ENCODE results near the gene OR2C3.
"Not testable (repeated sequence)": the region's sequence is repeated elsewhere in the genome, so short reads cannot be mapped to it uniquely, and the experiment has no call there.

Gene OR2C3

DNA sequence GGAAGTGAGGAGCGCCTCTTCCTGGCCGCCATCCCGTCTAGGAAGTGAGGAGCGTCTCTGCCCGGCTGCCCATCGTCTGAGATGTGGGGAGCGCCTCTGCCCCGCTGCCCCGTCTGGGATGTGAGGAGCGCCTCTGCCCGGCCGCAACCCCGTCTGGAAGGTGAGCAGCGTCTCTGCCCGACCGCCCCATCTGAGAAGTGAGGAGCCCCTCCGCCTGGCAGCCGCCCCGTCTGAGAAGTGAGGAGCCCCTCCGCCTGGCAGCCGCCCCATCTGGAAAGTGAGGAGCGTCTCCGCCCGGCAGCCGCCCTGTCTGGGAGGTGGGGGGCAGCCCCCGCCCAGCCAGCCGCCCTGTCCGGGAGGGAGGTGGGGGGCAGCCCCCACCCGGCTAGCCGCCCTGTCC, 14.4 kb downstream of the OR2C3 start:
- H3K4me3 ChIP-seq, H3K27ac ChIP-seq: not testable (repeated sequence)

DNA sequence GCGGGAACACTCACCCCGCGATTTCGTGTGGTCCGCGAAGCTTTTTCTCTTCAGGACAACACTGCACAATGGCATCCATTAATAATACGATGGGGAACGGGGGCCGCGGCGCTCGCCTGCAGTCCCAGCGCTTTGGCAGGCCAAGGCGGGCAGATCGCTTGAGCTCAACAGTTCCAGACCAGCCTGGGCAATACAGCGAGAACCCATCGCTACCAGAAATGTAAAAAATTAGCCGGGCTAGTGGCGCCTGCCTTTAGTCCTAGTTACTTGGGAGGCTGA, 17.7 kb downstream of the OR2C3 start:
- Histone ChIP-seq H3K4me3 (peak overlapping the region in 2 of 7 experiments; percentile 17 to 22), H3K27ac (no peak overlapping the region)

DNA sequence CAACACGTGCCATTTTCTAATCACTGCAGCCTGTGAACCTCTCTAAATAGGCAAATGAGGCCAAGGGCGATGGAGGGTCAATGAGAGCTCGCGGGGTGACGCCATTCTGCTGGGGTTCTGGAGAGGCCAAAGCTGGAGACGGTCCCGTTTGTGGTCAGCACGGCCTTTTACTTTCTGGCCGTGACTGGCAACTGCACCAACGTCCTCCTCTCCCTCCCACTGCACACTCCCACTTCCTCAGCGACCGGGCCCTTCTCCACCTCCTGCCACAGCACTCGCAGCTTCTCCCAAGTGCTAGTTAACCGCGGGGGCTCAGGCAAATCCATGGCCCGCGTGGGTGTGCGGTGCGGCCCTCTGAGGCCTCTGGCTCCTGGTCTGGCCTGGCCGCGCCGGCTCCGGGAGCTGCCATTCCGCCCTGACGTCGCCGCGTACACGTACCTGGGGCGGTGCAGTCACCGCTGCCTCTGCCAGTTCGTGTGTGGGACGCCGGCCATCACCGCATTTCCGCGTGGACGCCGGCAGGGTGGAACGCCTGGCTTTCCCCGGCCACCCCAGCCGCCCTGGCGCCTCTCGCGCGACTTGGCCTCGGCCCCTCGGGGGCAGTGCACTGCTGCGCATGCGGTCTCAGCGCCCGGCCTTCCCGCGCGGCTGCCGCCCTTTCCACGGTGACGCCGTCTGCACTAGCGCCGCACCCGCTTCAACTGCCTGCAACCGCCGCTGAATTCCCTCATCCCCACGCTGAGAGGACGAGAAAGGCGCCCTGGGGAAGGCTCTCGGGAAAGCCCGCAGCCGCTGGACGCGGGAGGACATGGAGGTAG, 18.2 kb downstream of the OR2C3 start:
- Histone ChIP-seq H3K4me3 (peak overlapping the region in 2 of 7 experiments; percentile 17 to 22), H3K27ac (no peak overlapping the region)

DNA sequence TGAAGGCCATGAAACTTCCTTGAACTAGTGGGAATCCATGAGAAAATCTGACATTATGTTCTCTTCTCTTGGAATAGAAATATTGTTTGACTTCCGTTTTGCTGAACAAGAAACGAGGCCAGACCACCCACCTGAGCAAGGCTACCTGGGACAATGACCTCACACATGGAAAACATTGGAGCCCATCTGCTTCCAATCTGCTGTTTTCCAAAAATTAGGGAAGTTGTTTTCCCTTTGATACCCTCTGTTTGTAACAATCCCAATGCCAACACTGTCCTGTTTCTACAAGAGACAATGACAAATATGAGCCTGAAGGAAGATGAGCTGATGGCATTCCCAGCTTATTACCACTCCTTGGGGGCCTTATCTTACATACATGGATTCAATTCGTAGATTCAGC, 29.4 kb downstream of the OR2C3 start:
- no peak overlapping the region for H3K27ac ChIP-seq

DNA sequence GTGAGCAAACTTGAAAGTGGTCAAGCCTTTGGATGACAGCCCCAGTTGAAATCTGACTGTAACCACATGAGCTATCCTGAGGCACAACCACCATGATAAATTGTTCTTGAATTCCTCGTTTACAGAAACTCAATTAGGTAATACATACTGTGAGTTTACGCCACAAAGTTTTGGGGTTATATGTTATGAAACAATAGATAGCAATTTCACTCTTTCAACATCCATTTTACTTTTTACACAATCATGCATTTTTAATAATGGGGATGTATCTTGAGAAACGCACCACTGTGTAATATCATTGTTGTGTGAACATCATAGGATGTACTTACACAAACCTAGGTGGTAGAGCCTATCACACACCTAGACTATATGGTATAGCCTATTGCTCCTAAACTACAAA, 35.4 kb downstream of the OR2C3 start:
- H3K27ac ChIP-seq: no peak overlapping the region

More for the DNA sequence above, 29.4 kb downstream of the OR2C3 start:
- H3K4me3 ChIP-seq: no peak overlapping the region

DNA sequence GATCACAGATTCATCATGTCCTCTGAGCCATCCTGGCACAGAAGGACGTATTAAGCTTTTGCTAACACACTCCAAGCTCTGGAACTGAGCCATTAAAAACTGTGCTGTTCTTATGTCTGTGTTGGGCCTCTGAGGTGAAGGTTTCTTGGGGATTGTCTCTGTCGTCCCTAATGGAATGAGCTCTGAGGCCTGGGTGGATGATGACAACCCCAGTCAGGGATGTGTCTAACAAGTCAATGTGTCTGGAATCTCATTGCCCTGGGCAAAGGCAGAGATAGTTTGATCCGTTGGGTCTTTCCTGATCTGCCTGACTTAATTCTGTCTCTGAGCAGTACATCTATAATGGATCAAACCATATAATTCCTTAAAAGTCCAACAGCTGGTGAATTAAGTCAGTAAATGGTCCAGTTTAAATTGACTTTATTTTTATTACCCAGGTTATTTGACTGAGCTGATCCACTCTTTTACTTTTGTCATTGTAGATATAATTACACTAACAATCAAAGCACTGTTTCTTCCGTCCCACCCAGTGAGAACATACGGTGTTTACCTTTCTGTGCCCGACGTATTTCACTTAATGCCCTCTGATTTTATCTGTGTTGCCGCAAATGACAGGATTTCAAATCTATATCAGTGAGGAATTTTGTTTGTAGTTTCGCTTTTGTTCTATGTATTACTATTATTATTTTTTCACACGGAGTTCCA, 39.5 kb downstream of the OR2C3 start:
- H3K27ac ChIP-seq: no peak overlapping the region
- no peak overlapping the region for H3K4me3 ChIP-seq

More for the DNA sequence above, 35.4 kb downstream of the OR2C3 start:
- no peak overlapping the region for H3K4me3 ChIP-seq

DNA sequence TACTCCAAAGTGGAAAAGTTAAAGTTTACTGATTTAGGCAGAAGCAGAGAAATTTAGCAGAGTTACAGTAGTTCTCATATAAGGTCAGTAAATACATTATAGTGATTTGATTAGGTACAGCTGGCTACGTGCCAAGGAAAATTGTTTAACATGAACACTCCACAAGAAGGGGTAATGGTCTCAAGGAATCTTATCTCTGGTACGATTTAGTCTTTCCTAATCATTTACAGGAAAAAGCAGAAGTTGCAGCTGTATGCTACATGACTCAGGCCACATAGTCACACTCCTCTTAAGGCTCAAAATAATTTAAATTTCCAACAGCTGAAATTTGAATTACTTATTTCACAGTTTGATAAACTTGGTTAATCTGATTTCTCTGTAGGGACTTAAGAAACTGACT, 41.5 kb downstream of the OR2C3 start:
- no peak overlapping the region for H3K27ac ChIP-seq
- H3K4me3 ChIP-seq: no peak overlapping the region

DNA sequence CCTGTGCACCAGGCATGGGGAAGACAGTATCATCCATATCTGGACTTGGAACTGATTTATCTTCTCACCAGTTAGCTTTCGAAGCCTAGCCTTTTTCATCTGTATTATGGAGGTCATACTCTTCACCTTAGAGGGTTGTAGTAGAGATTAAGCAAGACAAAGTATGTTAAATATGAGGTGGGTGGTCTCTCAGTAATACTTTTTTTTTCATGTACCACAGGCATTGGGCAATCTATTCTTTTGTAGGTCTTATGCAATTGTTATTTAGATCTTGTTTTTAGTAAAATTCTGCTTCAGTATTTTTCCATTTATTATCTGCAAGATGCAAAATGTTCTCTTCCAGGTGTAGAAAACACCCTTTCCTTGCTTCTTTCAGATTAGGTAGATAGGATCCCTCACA, 43.1 kb downstream of the OR2C3 start:
- H3K27ac ChIP-seq: no peak overlapping the region
- H3K4me3 ChIP-seq: no peak overlapping the region

DNA sequence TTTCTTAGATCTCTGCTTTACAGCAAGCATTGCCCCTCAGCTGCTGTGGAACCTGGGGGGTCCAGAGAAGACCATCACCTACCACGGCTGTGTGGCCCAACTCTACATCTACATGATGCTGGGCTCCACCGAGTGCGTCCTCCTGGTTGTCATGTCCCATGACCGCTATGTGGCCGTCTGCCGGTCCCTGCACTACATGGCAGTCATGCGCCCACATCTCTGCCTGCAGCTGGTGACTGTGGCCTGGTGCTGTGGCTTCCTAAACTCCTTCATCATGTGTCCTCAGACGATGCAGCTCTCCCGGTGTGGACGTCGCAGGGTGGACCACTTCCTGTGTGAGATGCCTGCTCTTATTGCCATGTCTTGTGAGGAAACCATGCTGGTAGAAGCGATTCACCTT, 44.9 kb downstream of the OR2C3 start:
- no peak overlapping the region for H3K4me3 ChIP-seq
- H3K27ac ChIP-seq: no peak overlapping the region

DNA sequence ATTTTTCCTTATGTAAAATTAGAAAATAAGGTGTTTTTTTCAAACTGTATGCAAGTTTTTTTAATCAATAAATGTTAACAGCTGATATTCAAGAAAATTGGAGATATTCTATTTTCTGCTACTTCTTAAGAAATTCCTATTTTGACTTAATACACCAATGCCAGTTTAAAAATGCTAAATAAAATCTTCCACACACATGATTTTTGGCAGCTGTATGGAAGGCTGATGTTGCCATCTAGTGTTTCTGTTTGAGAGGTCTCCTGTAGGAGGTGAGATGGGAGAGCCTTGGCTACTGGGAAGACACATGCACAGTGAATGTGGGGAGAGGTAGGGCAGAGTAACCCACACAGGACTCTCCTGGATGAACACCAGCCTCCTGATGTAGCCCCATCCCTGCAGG, 49.2 kb downstream of the OR2C3 start:
- Histone ChIP-seq H3K4me3 (no peak overlapping the region), H3K27ac (no peak overlapping the region)

DNA sequence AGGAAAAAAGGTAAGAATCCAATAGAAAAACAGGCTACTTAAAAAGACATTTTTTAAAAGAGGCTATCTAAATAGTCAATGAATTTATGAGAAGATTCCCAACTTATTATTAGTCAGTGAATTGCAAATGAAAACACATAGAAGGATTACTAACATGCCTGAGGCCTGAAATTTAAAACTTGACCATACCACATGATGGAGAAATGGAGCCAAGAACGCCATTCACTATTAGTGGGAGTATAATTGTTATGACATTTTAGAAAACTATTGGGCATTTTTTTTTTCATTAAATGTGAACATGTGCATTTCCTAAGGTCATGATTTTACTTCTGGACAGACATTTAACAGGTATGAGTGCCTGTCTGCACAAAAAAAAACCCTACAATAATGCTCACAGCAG, 53.5 kb downstream of the OR2C3 start:
- no peak overlapping the region for H3K27ac ChIP-seq
- no peak overlapping the region for H3K4me3 ChIP-seq

DNA sequence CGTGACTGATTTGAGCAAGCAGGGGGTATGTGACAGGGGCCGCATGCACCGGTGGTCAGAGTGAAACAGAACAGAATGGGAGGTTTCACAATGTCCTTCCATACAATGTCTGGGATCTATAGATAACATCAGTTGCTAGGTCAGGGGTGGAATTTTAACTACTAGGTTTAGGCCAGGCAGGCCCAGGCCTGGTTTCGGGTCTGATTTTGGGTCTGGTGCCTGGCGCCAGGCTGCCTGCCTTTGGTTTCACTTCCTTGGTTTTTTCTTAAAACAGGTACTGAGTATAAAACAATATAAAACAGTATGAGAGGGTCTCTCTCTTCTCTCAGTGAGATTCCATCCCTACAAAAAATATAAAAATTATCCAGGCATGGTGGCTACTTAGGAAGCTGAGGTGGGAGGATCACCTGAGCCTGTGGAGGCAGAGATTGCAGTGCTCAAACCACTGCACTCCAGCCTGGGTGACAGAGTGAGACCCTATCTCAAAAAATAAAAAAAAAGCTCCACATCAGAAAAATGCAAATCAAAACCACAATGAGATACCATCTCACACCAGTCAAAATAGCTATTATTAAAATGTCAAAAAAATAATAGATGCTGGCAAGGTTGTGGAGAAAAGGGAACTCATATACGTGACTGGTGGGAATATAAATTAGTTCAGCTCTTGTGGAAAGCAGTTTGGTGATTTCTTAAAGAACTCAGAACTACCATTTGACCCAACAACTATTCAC, 59.7 kb downstream of the OR2C3 start:
- H3K27ac ChIP-seq, H3K4me3 ChIP-seq: not testable (repeated sequence)

DNA sequence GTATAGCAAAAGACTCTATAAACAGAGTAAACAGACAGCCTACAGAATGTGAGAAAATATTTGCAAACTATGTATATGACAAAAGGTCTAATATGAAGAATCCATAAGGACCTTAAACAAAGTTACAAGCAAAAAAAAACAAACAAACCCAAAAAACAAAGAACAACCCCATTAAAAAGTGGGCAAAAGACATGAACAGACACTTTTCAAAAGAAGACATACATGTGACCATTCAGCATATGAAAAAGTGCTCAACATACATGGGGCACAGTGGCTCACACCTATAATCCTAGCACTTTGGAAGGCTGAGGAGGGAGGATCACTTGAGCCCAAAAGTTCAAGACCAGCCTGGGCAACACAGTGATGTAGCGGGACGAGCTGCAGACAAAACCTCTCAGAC, 60.4 kb downstream of the OR2C3 start:
- Histone ChIP-seq H3K27ac (no peak overlapping the region), H3K4me3 (no peak overlapping the region)

Measured in skin epidermis (tissue), 12 donors.